GM23338 (cell line): ENCODE data around the gene ORC6. TPM values are rescaled to one million over a fixed set of nuclear protein-coding genes. Genes with fewer than 3 reads are reported as not detected.

Source experiments
- ATAC-seq: fragments of 200-7000 bp; cut with Tn5 transposase; 3 replicates; pipeline ENCODE4 v1.9.1; 2020
- DNase-seq: peaks from one replicate; pipeline ENCODE4 v3.0.0-alpha.2; 2015; ENCODE audit warnings: low spot score
- H2AFZ ChIP-seq: fragments of 200-600 bp; sonication (generic); 2 replicates; pipeline ENCODE4 v1.8.0; 2016; ENCODE audit warnings: antibody characterized with exemption, mild to moderate bottlenecking, moderate library complexity
- H3F3A ChIP-seq: fragments of 200-600 bp; sonication (generic); replicated peaks from 2 replicates; pipeline ENCODE4 v1.8.0; 2017; ENCODE audit warnings: antibody characterized with exemption, mixed run types, low read depth
- H3K27ac ChIP-seq: fragments of 200-600 bp; sonication (generic); 2 replicates; pipeline ENCODE4 v1.6.1; 2016; ENCODE audit warnings: low read depth
- H3K27me3 ChIP-seq: fragments of 200-600 bp; sonication (generic); 2 replicates; pipeline ENCODE4 v1.8.0; 2016; ENCODE audit warnings: mild to moderate bottlenecking, mixed run types, moderate library complexity; ENCODE audit not compliant: insufficient read depth
- H3K36me3 ChIP-seq: fragments of 200-600 bp; sonication (generic); 2 replicates; pipeline ENCODE4 v1.8.0; 2016; ENCODE audit warnings: mild to moderate bottlenecking; ENCODE audit not compliant: insufficient read depth
- H3K4me1 ChIP-seq: fragments of 200-600 bp; sonication (generic); 2 replicates; pipeline ENCODE4 v1.8.0; 2016; ENCODE audit warnings: mild to moderate bottlenecking, moderate library complexity; ENCODE audit not compliant: insufficient read depth
- H3K4me2 ChIP-seq: fragments of 200-600 bp; sonication (generic); 2 replicates; pipeline ENCODE4 v1.7.1; 2017; ENCODE audit warnings: mixed run types
- H3K4me3 ChIP-seq: fragments of 200-600 bp; sonication (generic); 2 replicates; pipeline ENCODE4 v1.6.1; 2016; ENCODE audit warnings: mixed run types
- H3K79me2 ChIP-seq: fragments of 200-600 bp; sonication (generic); replicated peaks from 2 replicates; pipeline ENCODE4 v1.8.0; 2017; ENCODE audit warnings: mild to moderate bottlenecking; ENCODE audit not compliant: insufficient read depth
- H3K9me2 ChIP-seq: fragments of 200-600 bp; sonication (generic); 2 replicates; pipeline ENCODE4 v1.8.0; 2017; ENCODE audit not compliant: insufficient read depth
- H4K20me1 ChIP-seq: fragments of 200-600 bp; sonication (generic); replicated peaks from 2 replicates; pipeline ENCODE4 v1.8.0; 2017; ENCODE audit warnings: mild to moderate bottlenecking; ENCODE audit not compliant: insufficient read depth
- H3K27ac Mint-ChIP-seq: 2 replicates; pipeline ENCODE4 v1.8.0; 2020; ENCODE audit warnings: inconsistent platforms, mild to moderate bottlenecking, moderate library complexity, mixed read lengths
- H3K27me3 Mint-ChIP-seq: 3 replicates; pipeline ENCODE4 v1.8.0; 2022; ENCODE audit warnings: low read depth, mild to moderate bottlenecking, moderate library complexity, mixed read lengths, inconsistent platforms; ENCODE audit not compliant: insufficient read depth, poor library complexity
- H3K36me3 Mint-ChIP-seq: 3 replicates; pipeline ENCODE4 v1.8.0; 2021; ENCODE audit warnings: low read depth, mild to moderate bottlenecking, inconsistent platforms, moderate library complexity, mixed read lengths
- H3K4me1 Mint-ChIP-seq: 3 replicates; pipeline ENCODE4 v1.8.0; 2020; ENCODE audit warnings: mild to moderate bottlenecking, inconsistent platforms, mixed read lengths
- H3K4me3 Mint-ChIP-seq: 3 replicates; pipeline ENCODE4 v1.8.0; 2021; ENCODE audit warnings: moderate library complexity, mild to moderate bottlenecking, inconsistent platforms, mixed read lengths
- H3K9me3 Mint-ChIP-seq: 3 replicates; pipeline ENCODE4 v1.8.0; 2020; ENCODE audit warnings: moderate library complexity, mild to moderate bottlenecking, inconsistent platforms, mixed read lengths
- CREB1 ChIP-seq: fragments of 250-450 bp; sonication (Bioruptor Pico); IDR thresholded peaks from 2 replicates; pipeline ENCODE4 v1.5.0; 2020; ENCODE audit warnings: low read depth, mild to moderate bottlenecking, moderate library complexity
- EZH2 ChIP-seq: fragments of 200-600 bp; sonication (generic); IDR thresholded peaks from one replicate; pipeline ENCODE4 v1.8.0; 2017; ENCODE audit warnings: antibody characterized with exemption, mild to moderate bottlenecking, low read depth; ENCODE audit not compliant: unreplicated experiment
- EZH2phosphoT487 ChIP-seq: fragments of 200-600 bp; sonication (generic); IDR thresholded peaks from one replicate; pipeline ENCODE4 v1.8.1; 2018; ENCODE audit warnings: antibody characterized with exemption; ENCODE audit not compliant: unreplicated experiment
- NANOG ChIP-seq: IDR thresholded peaks from 2 replicates; pipeline ENCODE4 v1.6.1; 2016; ENCODE audit warnings: antibody characterized with exemption, borderline replicate concordance
- POLR2AphosphoS5 ChIP-seq: IDR thresholded peaks from 2 replicates; pipeline ENCODE4 v1.6.1; 2016; ENCODE audit warnings: antibody characterized with exemption, low read depth
- STAT1 ChIP-seq: IDR thresholded peaks from one replicate; pipeline ENCODE4 v1.6.1; 2016; ENCODE audit warnings: antibody characterized with exemption; ENCODE audit not compliant: unreplicated experiment
- ZNF114 ChIP-seq: fragments of 250-450 bp; sonication (Bioruptor Pico); IDR thresholded peaks from 2 replicates; pipeline ENCODE4 v1.5.0; 2020; ENCODE audit warnings: mild to moderate bottlenecking, moderate library complexity
- ZNF331 ChIP-seq: fragments of 250-450 bp; sonication (Bioruptor Pico); IDR thresholded peaks from 2 replicates; pipeline ENCODE4 v1.5.0; 2020; ENCODE audit warnings: low read depth, mild to moderate bottlenecking, moderate library complexity
- polyA plus RNA-seq: library from polyadenylated mRNA; unstranded; fragments of >200 nt; fragmentation: Nextera tagmentation; extraction: Ambion mirVana; gene quantifications from 2 replicates; pipeline ENCODE4 v1.2.1, GENCODE V29; 2016
- total RNA-seq: library from RNA; depleted of rRNA; stranded (reverse); fragments of >200 nt; shearing (Covaris generic); gene quantifications from 2 replicates; pipeline ENCODE4 v1.2.3, GENCODE V29; 2014
- TF ChIP-seq, protein P1 (sequence below), 2 experiments: fragments of 200-600 bp in 1 of 2; sonication (generic) in 1 of 2; conservative IDR thresholded peaks; 2 replicates each; pipeline versions ENCODE4 v1.5.1 to v1.6.1; 2016 to 2017; ENCODE audit warnings: antibody characterized with exemption in 2 of 2, low read depth in 2 of 2, mild to moderate bottlenecking in 2 of 2, moderate library complexity in 1 of 2
- TF ChIP-seq, protein P2 (sequence below): IDR thresholded peaks from one replicate; pipeline ENCODE4 v1.6.1; 2018; ENCODE audit warnings: antibody characterized with exemption; ENCODE audit not compliant: unreplicated experiment

The ORC6 gene
- total and polyA plus RNA-seq, 2 experiments from 2014 or later: 71.5 to 92.0 TPM

DNA sequence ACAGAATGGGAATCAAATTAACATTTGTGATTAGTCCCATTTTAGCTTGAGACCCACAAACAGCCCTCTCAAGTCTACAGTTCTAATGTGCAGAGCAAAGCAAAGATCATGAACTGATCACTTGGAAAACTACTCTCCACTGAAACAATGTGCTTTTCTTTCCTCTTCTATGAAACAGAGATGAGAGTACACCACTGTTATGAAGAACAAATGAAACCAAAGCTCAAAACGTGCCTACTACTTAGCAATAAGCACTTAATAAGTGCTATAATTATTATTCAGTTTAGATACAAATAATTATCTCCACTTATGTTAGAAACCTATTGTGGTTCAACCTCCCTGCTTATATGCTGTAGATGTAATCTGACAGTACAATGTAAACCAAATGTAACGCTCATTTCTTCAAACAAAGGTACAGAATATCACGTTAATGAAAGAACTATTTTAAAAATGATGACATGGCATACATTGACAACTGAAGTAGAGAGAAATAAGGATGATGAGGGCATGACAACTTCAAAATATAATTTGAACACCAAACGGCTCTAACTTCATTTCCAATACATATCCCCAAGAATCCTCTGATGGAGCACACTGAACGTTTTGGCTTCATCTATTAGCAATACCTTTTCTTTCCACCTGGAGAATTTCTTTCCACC is 2.5 kb upstream of the ORC6 start:
- no peaks in the 10 kb centered on the region for H3K9me3 Mint-ChIP-seq
- H3K27ac Mint-ChIP-seq: no peak overlapping the region
- no peak overlapping the region for H2AFZ ChIP-seq
- ATAC-seq: no peak
- TF ChIP-seq STAT1: no peak
- TF ChIP-seq EZH2phosphoT487: no peak
- TF ChIP-seq, protein P1, sequence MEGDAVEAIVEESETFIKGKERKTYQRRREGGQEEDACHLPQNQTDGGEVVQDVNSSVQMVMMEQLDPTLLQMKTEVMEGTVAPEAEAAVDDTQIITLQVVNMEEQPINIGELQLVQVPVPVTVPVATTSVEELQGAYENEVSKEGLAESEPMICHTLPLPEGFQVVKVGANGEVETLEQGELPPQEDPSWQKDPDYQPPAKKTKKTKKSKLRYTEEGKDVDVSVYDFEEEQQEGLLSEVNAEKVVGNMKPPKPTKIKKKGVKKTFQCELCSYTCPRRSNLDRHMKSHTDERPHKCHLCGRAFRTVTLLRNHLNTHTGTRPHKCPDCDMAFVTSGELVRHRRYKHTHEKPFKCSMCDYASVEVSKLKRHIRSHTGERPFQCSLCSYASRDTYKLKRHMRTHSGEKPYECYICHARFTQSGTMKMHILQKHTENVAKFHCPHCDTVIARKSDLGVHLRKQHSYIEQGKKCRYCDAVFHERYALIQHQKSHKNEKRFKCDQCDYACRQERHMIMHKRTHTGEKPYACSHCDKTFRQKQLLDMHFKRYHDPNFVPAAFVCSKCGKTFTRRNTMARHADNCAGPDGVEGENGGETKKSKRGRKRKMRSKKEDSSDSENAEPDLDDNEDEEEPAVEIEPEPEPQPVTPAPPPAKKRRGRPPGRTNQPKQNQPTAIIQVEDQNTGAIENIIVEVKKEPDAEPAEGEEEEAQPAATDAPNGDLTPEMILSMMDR (conservative IDR thresholded peaks at IDR 0.05; ENCODE audit: low read depth in 2 of 2): no peak
- no peak for TF ChIP-seq POLR2AphosphoS5
- no peak for TF ChIP-seq ZNF331 (CRISPR knock-in tag)
- no peak for TF ChIP-seq NANOG
- TF ChIP-seq, protein P2, sequence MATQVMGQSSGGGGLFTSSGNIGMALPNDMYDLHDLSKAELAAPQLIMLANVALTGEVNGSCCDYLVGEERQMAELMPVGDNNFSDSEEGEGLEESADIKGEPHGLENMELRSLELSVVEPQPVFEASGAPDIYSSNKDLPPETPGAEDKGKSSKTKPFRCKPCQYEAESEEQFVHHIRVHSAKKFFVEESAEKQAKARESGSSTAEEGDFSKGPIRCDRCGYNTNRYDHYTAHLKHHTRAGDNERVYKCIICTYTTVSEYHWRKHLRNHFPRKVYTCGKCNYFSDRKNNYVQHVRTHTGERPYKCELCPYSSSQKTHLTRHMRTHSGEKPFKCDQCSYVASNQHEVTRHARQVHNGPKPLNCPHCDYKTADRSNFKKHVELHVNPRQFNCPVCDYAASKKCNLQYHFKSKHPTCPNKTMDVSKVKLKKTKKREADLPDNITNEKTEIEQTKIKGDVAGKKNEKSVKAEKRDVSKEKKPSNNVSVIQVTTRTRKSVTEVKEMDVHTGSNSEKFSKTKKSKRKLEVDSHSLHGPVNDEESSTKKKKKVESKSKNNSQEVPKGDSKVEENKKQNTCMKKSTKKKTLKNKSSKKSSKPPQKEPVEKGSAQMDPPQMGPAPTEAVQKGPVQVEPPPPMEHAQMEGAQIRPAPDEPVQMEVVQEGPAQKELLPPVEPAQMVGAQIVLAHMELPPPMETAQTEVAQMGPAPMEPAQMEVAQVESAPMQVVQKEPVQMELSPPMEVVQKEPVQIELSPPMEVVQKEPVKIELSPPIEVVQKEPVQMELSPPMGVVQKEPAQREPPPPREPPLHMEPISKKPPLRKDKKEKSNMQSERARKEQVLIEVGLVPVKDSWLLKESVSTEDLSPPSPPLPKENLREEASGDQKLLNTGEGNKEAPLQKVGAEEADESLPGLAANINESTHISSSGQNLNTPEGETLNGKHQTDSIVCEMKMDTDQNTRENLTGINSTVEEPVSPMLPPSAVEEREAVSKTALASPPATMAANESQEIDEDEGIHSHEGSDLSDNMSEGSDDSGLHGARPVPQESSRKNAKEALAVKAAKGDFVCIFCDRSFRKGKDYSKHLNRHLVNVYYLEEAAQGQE: no peak
- TF ChIP-seq ZNF114 (CRISPR knock-in tag): no peak
- TF ChIP-seq EZH2: no peak
- peaks cover 88% of the 10 kb centered on the region for H3K79me2 ChIP-seq
- no peaks in the 10 kb centered on the region for H3K27me3 ChIP-seq
- peaks cover 52% of the 10 kb centered on the region for H4K20me1 ChIP-seq
- H3K4me3 Mint-ChIP-seq: no peak overlapping the region
- H3K36me3 Mint-ChIP-seq: no peaks in the 10 kb centered on the region; the same call in none of the 3 replicates
- H3K9me2 ChIP-seq: no peaks in the 10 kb centered on the region
- peaks cover 36% of the 10 kb centered on the region for H3K4me1 ChIP-seq
- no peak overlapping the region for H3K27ac ChIP-seq
- H3F3A ChIP-seq: no peaks in the 10 kb centered on the region
- peaks cover 34% of the 10 kb centered on the region for H3K4me1 Mint-ChIP-seq
- H3K4me3 ChIP-seq: peak overlapping the region; percentile 87
- H3K36me3 ChIP-seq: peaks cover 2% of the 10 kb centered on the region; the same call in 1 of the 2 replicates
- peak overlapping the region; percentile 85 for H3K4me2 ChIP-seq
- DNase-seq: no peak
- H3K27me3 Mint-ChIP-seq: peaks cover 2% of the 10 kb centered on the region

DNA sequence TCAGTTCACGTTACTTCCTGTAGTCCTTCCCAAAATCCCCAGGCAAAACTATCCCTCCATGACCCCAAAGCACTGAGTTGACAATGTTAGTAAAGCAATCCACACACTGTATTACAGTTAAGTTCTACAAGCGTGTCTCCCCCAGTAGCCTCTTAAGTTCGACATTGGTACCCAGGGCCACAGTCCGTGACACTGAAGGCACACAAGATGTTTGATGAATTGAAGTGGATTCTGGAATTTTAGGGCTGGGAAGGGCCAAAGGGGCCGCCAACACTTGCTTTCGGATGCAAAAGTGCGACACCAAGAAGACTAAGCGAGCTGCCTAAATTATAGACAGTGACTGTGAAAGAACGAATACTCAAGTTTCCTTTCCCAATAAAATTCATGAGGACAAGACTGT is 2.0 kb upstream of the ORC6 start:
- no peaks in the 10 kb centered on the region for H3K9me3 Mint-ChIP-seq
- Histone ChIP-seq H3K36me3 (peaks cover 8% of the 10 kb centered on the region; the same call in 1 of the 2 replicates), H3K9me2 (no peaks in the 10 kb centered on the region), H3F3A (no peaks in the 10 kb centered on the region), H3K4me1 (peaks cover 36% of the 10 kb centered on the region), H2AFZ (no peak overlapping the region), H4K20me1 (peaks cover 57% of the 10 kb centered on the region), H3K27me3 (no peaks in the 10 kb centered on the region), H3K27ac (0 out of 2 replicates have a peak overlapping the region, but pooled peaks have one; percentile 65), H3K79me2 (peaks cover 88% of the 10 kb centered on the region), H3K4me2 (peak overlapping the region; percentile 85), H3K4me3 (peak overlapping the region; percentile 87)
- H3K4me3 Mint-ChIP-seq: no peak overlapping the region
- DNase-seq (no peak), ATAC-seq (no peak)
- H3K36me3 Mint-ChIP-seq: no peaks in the 10 kb centered on the region; the same call in none of the 3 replicates
- H3K27ac Mint-ChIP-seq: no peak overlapping the region
- peaks cover 34% of the 10 kb centered on the region for H3K4me1 Mint-ChIP-seq
- H3K27me3 Mint-ChIP-seq: peaks cover 2% of the 10 kb centered on the region
- no peak for TF ChIP-seq EZH2phosphoT487
- no peak for TF ChIP-seq CREB1 (CRISPR knock-in tag)
- no peak for TF ChIP-seq POLR2AphosphoS5
- TF ChIP-seq EZH2: no peak
- TF ChIP-seq ZNF114 (CRISPR knock-in tag): no peak
- TF ChIP-seq STAT1: no peak
